Measurements from ENCODE around the gene TESK1. TPM values are rescaled to one million over a fixed set of nuclear protein-coding genes. Genes with fewer than 3 reads are reported as not detected.
"Not testable (repeated sequence)": the region's sequence is repeated elsewhere in the genome, so short reads cannot be mapped to it uniquely, and the experiment has no call there.

The TESK1 gene
- total RNA-seq, 2 experiments from 2014 or later = 27.9 to 37.1 TPM

- H3K4me3 Mint-ChIP-seq = no peak overlapping the region
- CTCF ChIA-PET = interaction anchor here (1.9 to 15.0 kb wide), 4 partner anchors 14 to 45 kb away, joined by 4 to 196 read pairs (median 12); partner anchors contain the start of gene SIT1
- H3K27me3 Mint-ChIP-seq = no peaks in the 10 kb centered on the region
- no peaks in the 10 kb centered on the region for H3K9me3 Mint-ChIP-seq (ENCODE audit: low read depth)
- DNase-seq (no peak), ATAC-seq (no peak)
- peaks cover 16% of the 10 kb centered on the region for H3K4me1 Mint-ChIP-seq
- peaks cover 11% of the 10 kb centered on the region for H3K36me3 Mint-ChIP-seq
- H3K27ac Mint-ChIP-seq = no peak overlapping the region
These were observed 4.7 kb downstream of the TESK1 start for GRCh38 chr9:35609820-35610163.

- H3K27me3 Mint-ChIP-seq = no peaks in the 10 kb centered on the region
- DNase-seq = peak; percentile 73
- no peaks in the 10 kb centered on the region for H3K9me3 Mint-ChIP-seq (ENCODE audit: low read depth)
- no peak overlapping the region for H3K27ac Mint-ChIP-seq
- CTCF ChIA-PET = interaction anchor here (0.6 to 15.0 kb wide), 29 partner anchors 8 to 761 kb away, joined by 3 to 196 read pairs (median 5); partner anchors contain the start of genes ARHGEF39, CCDC107, CREB3 and GBA2
- H3K4me1 Mint-ChIP-seq = peaks cover 16% of the 10 kb centered on the region
- peaks cover 11% of the 10 kb centered on the region for H3K36me3 Mint-ChIP-seq
- ATAC-seq = peak; percentile 87
- H3K4me3 Mint-ChIP-seq = no peak overlapping the region
These were observed 6.3 kb downstream of the TESK1 start for GRCh38 chr9:35611230-35611797.

GRCh38 chr9:35612066-35612465 is 7.0 kb downstream of the TESK1 start:
- DNase-seq; H3K27ac Mint-ChIP-seq; H3K36me3 Mint-ChIP-seq; ATAC-seq; H3K9me3 Mint-ChIP-seq (ENCODE audit: low read depth); H3K27me3 Mint-ChIP-seq; H3K4me3 Mint-ChIP-seq: not testable (repeated sequence)
- CTCF ChIA-PET = interaction anchor here (0.6 to 15.0 kb wide), 18 partner anchors 8 to 144 kb away, joined by 3 to 196 read pairs (median 10); partner anchors contain the start of genes ARHGEF39, CCDC107, CREB3 and GBA2
- peaks cover 16% of the 10 kb centered on the region for H3K4me1 Mint-ChIP-seq

- CTCF ChIA-PET = interaction anchor here (0.6 to 15.0 kb wide), 13 partner anchors 7 to 975 kb away, joined by 3 to 196 read pairs (median 10); partner anchors contain the start of genes ARHGEF39, CCDC107, GBA2 and RGP1
- DNase-seq (no peak), ATAC-seq (no peak)
- H3K4me3 Mint-ChIP-seq = no peak overlapping the region
- peaks cover 5% of the 10 kb centered on the region for H3K36me3 Mint-ChIP-seq
- H3K27ac Mint-ChIP-seq = no peak overlapping the region
- no peaks in the 10 kb centered on the region for H3K9me3 Mint-ChIP-seq (ENCODE audit: low read depth)
- peaks cover 21% of the 10 kb centered on the region for H3K4me1 Mint-ChIP-seq
- no peaks in the 10 kb centered on the region for H3K27me3 Mint-ChIP-seq
These were observed 7.8 kb downstream of the TESK1 start for GRCh38 chr9:35612843-35613242.

GRCh38 chr9:35615981-35616680 is 11.1 kb downstream of the TESK1 start:
- peak overlapping the region; percentile 80 for H3K27ac Mint-ChIP-seq
- ATAC-seq (no peak), DNase-seq (no peak)
- no peaks in the 10 kb centered on the region for H3K27me3 Mint-ChIP-seq
- no peaks in the 10 kb centered on the region for H3K9me3 Mint-ChIP-seq (ENCODE audit: low read depth)
- CTCF ChIA-PET = interaction anchor here (1.0 to 15.0 kb wide), 16 partner anchors 8 to 133 kb away, joined by 3 to 196 read pairs (median 7); partner anchors contain the start of genes ARHGEF39, CCDC107, CREB3 and RGP1
- peak overlapping the region; percentile 78 for H3K4me3 Mint-ChIP-seq
- H3K36me3 Mint-ChIP-seq = no peaks in the 10 kb centered on the region
- H3K4me1 Mint-ChIP-seq = peaks cover 49% of the 10 kb centered on the region

GRCh38 chr9:35616681-35617459 is 11.8 kb downstream of the TESK1 start:
- DNase-seq (peak; percentile 88), ATAC-seq (peak; percentile 72)
- Mint-ChIP-seq H3K27me3 (no peaks in the 10 kb centered on the region), H3K4me1 (peaks cover 51% of the 10 kb centered on the region), H3K36me3 (no peaks in the 10 kb centered on the region), H3K27ac (peak overlapping the region; percentile 80), H3K9me3 (ENCODE audit: low read depth) (no peaks in the 10 kb centered on the region), H3K4me3 (peak overlapping the region; percentile 78)
- CTCF ChIA-PET = interaction anchor here (0.7 to 15.0 kb wide), 17 partner anchors 8 to 133 kb away, joined by 3 to 196 read pairs (median 6); partner anchors contain the start of genes ARHGEF39, CCDC107, CREB3 and RGP1

- CTCF ChIA-PET = interaction anchor here (0.7 to 15.0 kb wide), 16 partner anchors 9 to 132 kb away, joined by 3 to 196 read pairs (median 6); partner anchors contain the start of genes ARHGEF39, CCDC107, CREB3 and RGP1
- no peaks in the 10 kb centered on the region for H3K9me3 Mint-ChIP-seq (ENCODE audit: low read depth)
- no peaks in the 10 kb centered on the region for H3K36me3 Mint-ChIP-seq
- H3K27ac Mint-ChIP-seq = peak overlapping the region; percentile 80
- H3K4me1 Mint-ChIP-seq = peaks cover 52% of the 10 kb centered on the region
- no peak for DNase-seq
- no peaks in the 10 kb centered on the region for H3K27me3 Mint-ChIP-seq
- ATAC-seq = no peak
- peak overlapping the region; percentile 78 for H3K4me3 Mint-ChIP-seq
These were observed 12.5 kb downstream of the TESK1 start for GRCh38 chr9:35617548-35617947.

GRCh38 chr9:35618325-35618727 is 13.3 kb downstream of the TESK1 start, which contains the start of gene CD72:
Gene CD72, minus strand, starts transcription at chr9:35618413. Its CDS starts 110 bp downstream, at chr9:35618303.
- no peaks in the 10 kb centered on the region for H3K9me3 Mint-ChIP-seq (ENCODE audit: low read depth)
- peak within 1 kb of the TSS; percentile 80 for H3K27ac Mint-ChIP-seq
- no peaks in the 10 kb centered on the region for H3K27me3 Mint-ChIP-seq
- H3K36me3 Mint-ChIP-seq = no peaks in the 10 kb centered on the region
- H3K4me1 Mint-ChIP-seq = peaks cover 52% of the 10 kb centered on the region
- ATAC-seq (no peak), DNase-seq (no peak)
- CTCF ChIA-PET = interaction anchor here (1.3 to 15.0 kb wide), 6 partner anchors 10 to 118 kb away, joined by 3 to 196 read pairs (median 44); partner anchors contain the start of genes ARHGEF39, CCDC107, RMRP and SIT1
- H3K4me3 Mint-ChIP-seq = peak within 1 kb of the TSS; percentile 78

GRCh38 chr9:35618854-35619799 is 14.1 kb downstream of the TESK1 start:
- ATAC-seq = peak; percentile 66
- Mint-ChIP-seq H3K27me3 (no peaks in the 10 kb centered on the region), H3K4me1 (peaks cover 52% of the 10 kb centered on the region), H3K27ac (peak overlapping the region; percentile 80), H3K4me3 (peak overlapping the region; percentile 51), H3K36me3 (no peaks in the 10 kb centered on the region), H3K9me3 (ENCODE audit: low read depth) (no peaks in the 10 kb centered on the region)
- CTCF ChIA-PET = interaction anchor here (0.6 to 15.0 kb wide), 17 partner anchors 7 to 195 kb away, joined by 3 to 196 read pairs (median 7); partner anchors contain the start of genes ARHGEF39, CCDC107, HINT2 and RMRP
- peak; percentile 93 for DNase-seq

- Mint-ChIP-seq H3K9me3 (ENCODE audit: low read depth) (no peaks in the 10 kb centered on the region), H3K4me3 (no peak overlapping the region), H3K27ac (peak overlapping the region; percentile 80), H3K4me1 (peaks cover 52% of the 10 kb centered on the region), H3K27me3 (no peaks in the 10 kb centered on the region), H3K36me3 (no peaks in the 10 kb centered on the region)
- peak; percentile 54 for DNase-seq
- ATAC-seq = peak; percentile 52
- CTCF ChIA-PET = interaction anchor here (0.6 to 15.0 kb wide), 17 partner anchors 8 to 195 kb away, joined by 3 to 196 read pairs (median 7); partner anchors contain the start of genes ARHGEF39, CCDC107, HINT2 and RMRP
These were observed 14.7 kb downstream of the TESK1 start for GRCh38 chr9:35619800-35620158.

- Mint-ChIP-seq H3K4me3 (no peak overlapping the region), H3K27me3 (no peaks in the 10 kb centered on the region), H3K27ac (no peak overlapping the region), H3K36me3 (no peaks in the 10 kb centered on the region), H3K4me1 (peaks cover 6% of the 10 kb centered on the region), H3K9me3 (ENCODE audit: low read depth) (no peaks in the 10 kb centered on the region)
- DNase-seq (no peak), ATAC-seq (no peak)
- CTCF ChIA-PET = interaction anchor here (1.2 to 4.8 kb wide), 5 partner anchors 16 to 69 kb away, joined by 4 to 31 read pairs (median 6); no protein-coding TSS in a partner anchor
These were observed 22.5 kb downstream of the TESK1 start for GRCh38 chr9:35627575-35627974.

Data from activated CD8-positive, alpha-beta memory T cell treated with anti-CD3 and anti-CD28 coated beads, Interleukin-2, amount 10 ng/mL, durations not matched to agents 7 days and 5 days (primary cell).